HG02885 (cell line): ENCODE results near the gene SF3A1.

Experiments used
- ATAC-seq: cut with Tn5 transposase; IDR thresholded peaks from one replicate; pipeline ENCODE4 v1.9.1; 2021; ENCODE audit warnings: mild to moderate bottlenecking; ENCODE audit not compliant: unreplicated experiment, poor library complexity

Gene SF3A1

DNA sequence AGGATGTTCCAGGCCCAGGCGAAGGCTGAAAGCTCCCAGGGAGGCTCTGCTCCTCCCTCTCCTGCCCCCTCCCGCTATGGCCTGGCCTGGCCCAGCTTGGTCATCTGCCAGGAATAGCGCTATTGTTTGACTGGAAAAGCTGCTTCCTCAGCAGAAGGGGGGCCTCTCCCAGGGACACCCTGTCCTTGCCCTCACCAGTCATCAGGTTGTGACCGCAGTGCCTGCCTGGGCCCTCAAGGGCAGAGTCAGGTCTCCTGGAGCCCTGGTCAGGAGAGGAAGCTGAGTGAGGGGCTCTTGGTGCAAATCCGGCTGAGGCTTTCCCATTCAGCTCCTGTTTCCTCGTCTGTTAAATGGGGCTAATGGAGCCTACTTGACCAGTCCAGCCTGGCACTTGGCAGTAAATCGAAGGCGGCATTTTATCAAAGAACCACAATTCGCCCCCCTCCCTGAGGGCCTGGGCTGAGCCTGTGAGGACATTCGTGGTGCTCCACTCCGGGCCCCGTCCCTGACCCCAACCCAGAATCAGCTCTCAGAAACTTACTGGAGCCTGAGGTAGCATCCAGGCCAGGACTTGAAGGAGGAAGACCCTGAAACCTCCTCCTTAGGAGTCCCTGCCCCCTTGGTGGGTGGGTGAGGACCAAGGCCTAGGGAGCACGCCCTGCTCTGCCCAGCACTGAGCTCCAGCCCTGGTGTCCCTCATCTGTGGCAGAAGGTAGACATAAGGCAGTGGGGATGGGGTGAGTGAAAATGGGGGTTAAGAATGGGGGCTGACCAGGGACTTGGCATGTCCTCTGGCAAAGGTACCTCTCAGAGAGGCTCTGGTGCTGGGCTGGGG lies 65.4 kb downstream of the SF3A1 start:
- no peak for ATAC-seq

DNA sequence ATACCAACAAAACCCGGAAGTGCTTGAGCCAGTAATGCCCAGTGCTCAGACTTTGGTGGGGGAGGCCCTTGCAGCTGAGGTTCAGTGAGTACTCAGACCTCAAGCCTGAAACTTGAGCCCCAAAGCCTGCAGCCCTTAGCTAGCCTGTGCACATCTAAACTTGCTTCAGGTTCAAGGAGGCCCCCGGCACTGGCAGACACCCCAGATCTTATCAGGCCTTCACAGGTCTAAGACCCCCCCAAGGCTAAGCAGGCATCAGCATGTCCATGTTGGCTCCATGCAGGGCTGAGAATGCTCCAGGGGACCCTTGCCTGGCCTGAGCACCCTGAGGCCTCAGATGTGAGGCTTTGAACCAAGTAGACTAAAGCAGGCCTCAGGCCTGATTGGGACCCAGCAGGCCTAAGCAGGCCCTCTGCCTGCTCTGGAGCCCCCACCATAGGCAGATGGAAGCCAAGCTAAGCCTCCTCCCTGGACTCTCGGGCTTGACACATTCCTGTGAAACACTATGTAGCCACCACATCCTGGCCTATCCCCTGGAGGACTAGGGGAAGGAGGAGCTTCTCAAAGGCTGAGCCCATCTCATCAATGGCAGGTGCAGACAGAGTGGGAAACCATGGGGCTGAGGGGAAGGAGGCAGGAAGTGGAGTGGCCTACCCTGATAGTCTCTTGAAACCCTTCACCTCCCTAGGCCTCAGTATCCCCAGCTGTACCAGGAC lies 66.2 kb downstream of the SF3A1 start:
- no peak for ATAC-seq

DNA sequence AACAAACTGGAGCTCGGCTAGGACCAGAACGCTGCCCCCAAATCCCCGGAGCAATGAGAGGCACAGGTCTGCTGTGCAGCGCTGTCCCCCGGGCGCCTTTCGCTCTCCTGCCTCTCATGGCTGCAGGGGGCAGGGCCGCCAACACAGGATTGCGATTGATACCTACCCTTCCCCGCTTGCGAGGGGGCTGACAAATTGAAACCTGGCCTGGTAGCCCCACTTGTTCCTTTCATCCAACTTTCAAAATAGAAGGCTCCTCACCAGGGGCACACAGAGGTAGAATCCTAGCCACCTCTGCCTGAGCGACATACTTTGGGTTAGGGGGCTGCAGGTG lies 66.7 kb downstream of the SF3A1 start:
- peak; percentile 23 for ATAC-seq

DNA sequence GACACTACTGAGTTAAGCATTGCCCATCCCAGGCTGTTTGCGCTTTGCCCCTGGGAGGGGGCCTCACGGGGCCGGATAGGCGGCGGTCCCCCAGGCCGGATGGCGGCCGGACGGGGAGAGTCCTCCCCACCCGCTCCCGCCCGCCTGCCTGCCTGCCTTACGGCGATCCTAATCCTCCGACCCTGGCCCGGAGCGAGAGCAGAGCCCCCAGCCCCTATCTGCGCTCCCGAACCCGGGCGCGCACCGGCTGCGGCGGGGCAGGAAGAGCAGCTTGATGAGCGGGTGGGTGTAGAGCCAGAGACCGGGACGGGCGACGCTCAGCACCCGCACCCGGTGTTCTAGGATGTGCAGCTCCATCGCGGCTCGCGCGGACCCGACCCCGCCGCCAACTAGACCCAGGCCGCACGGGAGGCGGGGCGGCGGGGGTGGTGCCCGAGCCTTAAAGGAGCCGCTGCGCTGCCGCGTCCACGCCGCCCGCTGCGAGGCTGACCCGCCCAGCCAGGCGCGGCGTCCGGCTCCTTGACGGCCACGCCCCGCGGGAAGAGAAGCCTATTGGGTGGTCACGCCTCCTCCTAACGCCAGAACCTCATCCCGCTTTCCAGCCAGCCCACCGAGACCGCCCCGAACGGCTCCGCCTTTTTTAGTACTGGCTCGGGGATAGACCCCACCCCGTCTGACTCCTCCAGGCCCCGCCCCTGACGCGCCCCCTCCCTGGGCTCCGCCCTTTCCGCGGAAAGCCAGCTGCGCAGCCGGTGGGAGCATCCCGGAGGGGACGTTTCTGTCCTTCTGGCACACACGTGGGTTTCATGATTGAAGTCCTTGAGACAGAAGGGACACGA lies 67.3 kb downstream of the SF3A1 start, which contains the start of gene CASTOR1:
Gene CASTOR1, minus strand, starts transcription at position 365 of the 839 bp plus-strand sequence. Its CDS starts 8 bp downstream, at position 357.
- peak; percentile 75 for ATAC-seq

DNA sequence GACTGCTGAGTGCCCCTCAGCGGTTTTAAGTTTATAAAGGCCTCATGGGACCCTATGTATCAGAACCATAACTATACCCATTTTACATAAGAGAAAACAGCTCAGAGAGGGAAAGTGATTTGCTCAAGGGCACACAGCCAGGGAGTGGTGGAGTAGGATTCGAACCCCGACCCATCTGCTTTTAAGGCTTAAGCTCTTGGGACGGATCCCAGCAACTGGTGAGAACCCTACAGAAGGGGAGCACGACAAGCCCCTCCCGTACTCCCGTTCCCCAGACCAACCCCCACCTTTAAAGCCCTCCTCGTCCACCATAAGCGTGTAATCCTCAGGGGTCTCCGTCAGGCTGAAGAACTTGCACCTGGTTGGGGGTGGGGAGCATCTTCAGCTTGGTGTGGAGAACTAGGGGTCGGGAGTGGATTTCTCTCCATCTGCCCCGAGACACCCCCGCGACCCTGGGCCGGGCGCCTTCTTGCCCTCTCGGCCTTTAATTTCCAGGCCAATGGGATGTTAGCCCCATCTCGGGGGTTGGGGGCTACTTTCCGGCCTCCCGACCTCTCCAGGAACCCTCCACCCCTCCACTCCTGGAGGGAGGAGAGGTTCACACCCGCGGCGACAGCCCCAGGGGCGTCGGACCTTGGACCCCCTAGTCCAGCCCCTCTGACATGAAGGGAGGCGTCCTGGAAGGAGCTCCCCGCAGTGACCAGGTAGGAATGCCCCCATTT lies 68.1 kb downstream of the SF3A1 start:
- ATAC-seq: no peak

DNA sequence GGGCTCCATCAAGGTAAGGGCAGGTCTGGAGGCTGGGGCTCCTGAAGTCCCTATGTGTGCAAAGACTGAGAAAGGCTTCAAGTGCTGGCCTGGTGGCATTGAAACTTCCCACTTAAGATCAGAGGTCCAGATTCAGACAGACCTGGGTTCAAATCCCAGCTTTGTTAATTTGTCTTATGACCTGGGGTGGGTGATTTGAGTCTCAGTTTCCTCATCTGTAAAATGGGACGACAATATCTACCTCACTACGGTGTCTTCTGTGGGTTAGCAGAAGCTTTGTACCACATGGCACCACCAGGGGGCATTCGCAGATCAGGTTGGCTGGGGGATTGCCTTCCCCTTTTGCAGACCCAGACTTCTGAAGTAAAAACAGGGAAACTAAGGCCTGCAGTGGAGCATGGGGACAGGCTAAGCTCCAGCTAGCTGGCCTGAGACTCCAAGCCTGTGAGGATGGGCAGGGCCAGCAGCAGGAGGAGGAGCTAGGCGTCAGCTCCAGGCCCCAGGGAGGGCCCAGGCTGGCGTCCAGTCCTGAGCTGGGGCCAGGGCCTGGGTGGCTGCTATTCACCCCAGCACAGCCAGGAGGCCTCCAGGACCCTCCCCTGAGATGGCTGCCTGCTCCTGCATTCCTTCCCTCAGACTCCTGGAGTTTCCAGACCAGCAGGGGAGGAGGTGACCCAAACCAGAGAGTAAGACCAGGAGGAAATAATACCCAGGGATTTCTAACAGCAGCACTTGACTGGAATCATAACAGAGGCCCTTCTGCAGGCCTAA lies 68.9 kb downstream of the SF3A1 start:
- ATAC-seq: no peak

DNA sequence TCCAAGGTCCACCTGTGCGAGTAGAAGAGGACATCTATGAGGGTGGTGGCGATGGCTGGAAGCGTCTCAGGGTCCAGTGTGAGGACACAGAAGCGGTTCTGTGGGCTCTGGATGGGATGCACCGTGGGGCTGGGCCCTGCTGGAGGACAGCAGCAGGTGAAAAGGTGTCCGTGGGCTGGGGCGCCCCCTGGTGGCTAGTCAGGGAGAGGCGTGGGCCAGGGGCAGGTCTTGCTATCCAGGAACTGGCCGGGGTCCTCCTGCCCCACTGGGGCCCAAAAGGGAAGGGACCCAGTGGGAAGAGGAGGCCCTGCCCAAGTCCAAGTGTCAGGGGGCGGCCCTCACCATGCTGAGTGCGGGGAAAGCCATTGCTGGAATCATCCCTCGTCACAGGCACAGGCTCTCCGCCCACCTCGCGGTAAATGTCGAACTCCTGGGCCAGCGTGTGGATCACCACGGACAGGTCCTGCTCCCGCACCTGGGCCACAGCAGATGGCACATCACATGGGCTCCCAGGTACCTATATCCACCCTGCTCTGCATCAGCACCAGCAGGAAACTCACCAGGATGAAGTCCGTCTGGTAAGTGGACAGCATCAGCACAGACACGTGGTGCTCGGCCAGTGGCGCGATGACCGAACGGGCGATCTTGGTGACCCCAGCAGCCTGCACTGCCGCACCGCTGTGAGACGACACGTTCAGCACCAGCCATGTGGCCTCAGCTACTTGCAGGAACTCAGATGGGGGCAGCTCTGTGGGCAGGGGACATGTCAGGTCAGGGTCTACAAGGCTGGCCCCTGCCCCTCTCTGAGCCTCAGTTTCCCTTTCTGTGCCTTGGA lies 69.7 kb downstream of the SF3A1 start:
- ATAC-seq: no peak

DNA sequence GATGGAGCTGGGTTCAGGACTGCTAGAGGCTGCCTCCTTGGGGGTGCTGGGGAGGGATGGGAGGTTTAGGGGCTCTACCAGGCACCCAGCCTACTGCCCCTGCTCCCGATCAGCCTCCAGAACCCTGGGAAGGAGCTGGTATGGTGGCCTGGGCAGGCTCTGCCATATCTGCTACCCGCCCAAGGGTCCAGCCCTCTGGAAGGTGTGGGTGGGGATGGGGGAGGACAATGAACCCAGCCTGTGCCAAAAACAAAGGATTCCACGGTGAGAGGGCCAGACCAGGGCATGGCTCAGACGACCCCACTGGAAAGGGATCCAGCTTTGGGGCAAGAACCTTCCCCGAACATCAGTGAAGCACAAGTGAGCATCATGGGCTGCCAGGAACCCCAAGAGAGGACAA lies 70.4 kb downstream of the SF3A1 start:
- ATAC-seq: no peak

DNA sequence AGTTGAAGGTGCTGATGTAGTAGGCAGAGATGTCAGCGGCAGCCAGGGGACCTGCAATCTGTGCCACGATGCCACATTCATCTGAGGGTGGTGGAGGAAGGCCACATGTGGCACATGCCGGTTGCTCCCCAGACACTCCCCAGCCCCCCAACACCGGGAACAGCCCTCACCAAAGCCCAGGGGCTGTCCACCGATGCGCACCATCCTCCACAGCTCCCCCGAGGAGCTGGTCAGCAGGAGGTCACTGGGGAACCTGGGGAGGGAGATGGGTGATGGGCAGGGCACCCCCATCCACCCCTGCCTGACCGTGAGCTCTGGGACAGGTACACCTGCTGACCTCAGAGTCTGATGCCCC lies 70.9 kb downstream of the SF3A1 start:
- no peak for ATAC-seq

DNA sequence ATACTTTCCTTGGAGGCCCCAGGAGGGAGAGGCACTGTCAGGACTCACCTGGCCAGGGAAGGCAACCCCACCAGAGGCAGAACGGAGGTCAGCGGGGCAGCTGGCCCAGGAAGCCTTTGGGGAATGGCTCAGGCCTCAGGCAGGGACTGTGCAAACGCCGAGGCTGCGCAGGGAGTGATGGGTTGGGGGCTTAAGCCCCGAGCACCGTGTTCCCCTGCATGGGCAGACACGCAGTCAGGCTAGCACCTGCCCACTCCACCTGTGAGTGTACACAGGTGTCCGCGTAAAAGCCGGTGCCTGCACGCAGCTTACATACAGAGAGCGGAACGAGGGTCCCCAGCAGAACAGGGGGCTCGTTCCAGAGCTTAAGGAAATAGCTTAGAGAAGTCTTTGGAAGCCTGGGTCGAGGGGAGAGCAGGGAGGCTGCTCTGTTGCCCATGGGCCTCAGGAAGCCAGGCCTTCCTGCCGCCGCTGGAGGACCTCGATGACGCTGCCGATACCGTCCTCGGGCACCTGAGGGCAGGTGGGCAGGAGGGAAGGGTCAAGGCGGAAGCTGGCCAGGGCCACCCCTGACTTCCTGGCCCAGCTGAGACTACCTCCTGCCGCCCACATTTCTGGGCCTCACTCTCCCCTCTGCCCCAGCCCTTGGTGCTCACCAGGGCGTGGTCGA lies 71.4 kb downstream of the SF3A1 start:
- ATAC-seq: no peak

DNA sequence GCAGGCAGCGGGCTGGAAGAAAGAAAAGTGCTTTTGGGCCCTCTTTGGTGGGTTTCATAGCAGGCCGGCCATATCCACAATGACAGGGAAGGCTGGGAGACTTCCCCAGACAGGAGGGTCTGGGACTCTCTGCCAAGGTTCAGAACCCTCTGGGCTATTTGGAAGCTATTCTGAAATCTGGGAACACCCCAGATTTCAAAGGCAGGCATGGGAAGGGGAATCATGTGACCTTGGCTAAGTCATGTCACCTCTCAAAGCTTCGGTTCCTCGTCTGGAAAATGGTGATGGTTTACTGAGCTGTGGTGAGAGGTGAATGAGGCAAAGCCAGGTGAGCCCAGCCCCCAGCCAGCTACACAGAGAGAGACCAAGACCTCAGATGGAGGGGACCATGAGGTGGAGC lies 72.0 kb downstream of the SF3A1 start:
- no peak for ATAC-seq

DNA sequence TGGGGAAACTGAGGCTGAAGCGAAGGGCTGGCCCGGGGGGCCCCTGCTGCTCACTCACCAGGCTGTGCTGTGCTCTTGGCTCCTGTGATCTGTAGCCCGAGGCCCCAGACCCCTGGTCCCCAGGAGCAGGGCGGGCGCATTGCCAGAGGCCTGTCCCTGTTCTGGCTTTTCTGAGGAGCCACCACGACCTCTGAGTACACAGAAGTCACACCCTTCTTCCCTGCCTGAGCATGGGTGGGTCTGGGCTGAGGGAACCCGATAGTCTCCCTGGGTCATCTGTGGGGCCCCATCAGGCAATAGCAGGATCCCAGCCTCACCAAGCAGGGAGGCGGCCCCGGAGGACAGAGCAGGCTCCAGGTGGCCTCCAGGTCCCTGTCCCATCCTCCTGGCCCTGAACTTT lies 72.5 kb downstream of the SF3A1 start:
- no peak for ATAC-seq

DNA sequence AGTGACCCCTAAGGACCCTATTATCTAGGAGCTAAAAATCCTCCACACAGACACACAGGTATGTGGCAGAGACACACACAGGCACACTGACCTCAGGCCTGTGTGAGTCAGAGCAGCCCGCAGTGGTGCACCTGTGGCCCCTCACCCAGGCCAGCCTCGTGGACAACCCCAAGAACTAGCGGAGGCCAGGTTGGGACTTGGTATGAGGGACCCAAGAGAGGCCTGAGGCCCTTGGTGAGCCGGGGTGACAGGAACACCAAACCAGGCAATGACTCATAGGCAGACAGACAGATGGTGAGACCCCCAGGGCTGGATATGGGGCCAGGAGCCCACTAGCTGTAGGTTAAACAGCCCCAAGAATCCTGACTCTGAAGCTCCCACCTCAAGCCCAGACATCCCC lies 73.4 kb downstream of the SF3A1 start:
- ATAC-seq: no peak

DNA sequence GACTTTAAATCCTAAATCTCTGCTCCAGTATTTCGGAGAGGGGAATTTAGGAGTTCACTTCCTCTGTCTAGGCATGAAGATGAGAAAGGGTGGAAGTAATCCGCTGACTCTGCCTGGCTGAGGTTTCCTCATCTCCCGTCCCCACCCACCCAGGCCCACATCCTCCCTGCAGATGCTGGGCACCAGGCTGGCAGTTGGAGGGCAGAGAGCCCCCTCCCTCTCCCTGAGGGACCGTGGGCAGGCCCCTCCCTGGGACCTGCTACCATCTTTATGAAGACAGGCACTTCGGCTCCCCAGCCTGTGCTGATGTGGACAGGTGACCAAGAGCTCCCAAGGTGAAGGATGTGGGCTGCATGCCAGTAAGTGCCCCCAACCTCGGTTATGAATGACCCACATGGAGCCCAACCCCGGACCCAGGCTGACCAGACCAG lies 74.1 kb downstream of the SF3A1 start:
- no peak for ATAC-seq
